ENCODE data around the gene INPP4A. TPM values are rescaled to one million over a fixed set of nuclear protein-coding genes. Genes with fewer than 3 reads are reported as not detected.

Gene INPP4A
- total RNA-seq, 4 donors from 2014 or later, result 13.6 to 25.2 (median 17.2) TPM

GRCh38 chr2:98487806-98488189 lies 43.1 kb downstream of the INPP4A start:
- Histone ChIP-seq H3K27me3 (no peaks in the 10 kb centered on the region), H3K4me1 (peaks cover 23% of the 10 kb centered on the region), H3K9me3 (no peaks in the 10 kb centered on the region), H3K4me3 (no peak overlapping the region), H3K27ac (no peak overlapping the region), H3K36me3 (no peaks in the 10 kb centered on the region)
- no peak for TF ChIP-seq EP300 (IDR thresholded peaks at IDR 0.05)
- no peak for TF ChIP-seq CTCF (IDR thresholded peaks at IDR 0.05)
- TF ChIP-seq POLR2A (IDR thresholded peaks at IDR 0.05), result no peak
- no peak for TF ChIP-seq POLR2AphosphoS5 (IDR thresholded peaks at IDR 0.05)
- peak in 1 of 2 donors; percentile 47 for DNase-seq (ENCODE audit: low spot score in 2 of 2)
- WGBS, result 71% methylated on average over 3 of the region's 3 CpGs

GRCh38 chr2:98488252-98488651 lies 43.6 kb downstream of the INPP4A start:
- no peaks in the 10 kb centered on the region for H3K9me3 ChIP-seq
- 94% methylated on average over 4 of the region's 4 CpGs for WGBS
- H3K27ac ChIP-seq, result no peak overlapping the region
- DNase-seq (ENCODE audit: low spot score in 2 of 2), result no peak
- no peaks in the 10 kb centered on the region for H3K36me3 ChIP-seq
- no peak overlapping the region for H3K4me3 ChIP-seq
- peaks cover 23% of the 10 kb centered on the region for H3K4me1 ChIP-seq
- H3K27me3 ChIP-seq, result no peaks in the 10 kb centered on the region
- TF ChIP-seq CTCF (IDR thresholded peaks at IDR 0.05), result no peak
- TF ChIP-seq POLR2A (IDR thresholded peaks at IDR 0.05), result no peak
- TF ChIP-seq EP300 (IDR thresholded peaks at IDR 0.05), result no peak
- TF ChIP-seq POLR2AphosphoS5 (IDR thresholded peaks at IDR 0.05), result no peak

GRCh38 chr2:98489486-98489885 lies 44.8 kb downstream of the INPP4A start:
- Histone ChIP-seq H3K27ac (no peak overlapping the region), H3K36me3 (no peaks in the 10 kb centered on the region), H3K9me3 (no peaks in the 10 kb centered on the region)

GRCh38 chr2:98489971-98490962 lies 45.6 kb downstream of the INPP4A start:
- H3K4me1 ChIP-seq, result peaks cover 19% of the 10 kb centered on the region

More at GRCh38 chr2:98489486-98489885, 44.8 kb downstream of the INPP4A start:
- Histone ChIP-seq H3K27me3 (no peaks in the 10 kb centered on the region), H3K4me1 (peaks cover 23% of the 10 kb centered on the region), H3K4me3 (no peak overlapping the region)
- no peak for DNase-seq (ENCODE audit: low spot score in 2 of 2)
- 96% methylated on average over 3 of the region's 3 CpGs for WGBS
- TF ChIP-seq POLR2A (IDR thresholded peaks at IDR 0.05) (no peak), EP300 (IDR thresholded peaks at IDR 0.05) (no peak), CTCF (IDR thresholded peaks at IDR 0.05) (no peak), POLR2AphosphoS5 (IDR thresholded peaks at IDR 0.05) (no peak)

More at GRCh38 chr2:98489971-98490962, 45.6 kb downstream of the INPP4A start:
- Histone ChIP-seq H3K36me3 (no peaks in the 10 kb centered on the region), H3K27me3 (no peaks in the 10 kb centered on the region), H3K9me3 (no peaks in the 10 kb centered on the region), H3K4me3 (no peak overlapping the region), H3K27ac (peak overlapping the region; percentile 68)
- TF ChIP-seq POLR2AphosphoS5 (IDR thresholded peaks at IDR 0.05), result no peak
- no peak for TF ChIP-seq POLR2A (IDR thresholded peaks at IDR 0.05)
- TF ChIP-seq EP300 (IDR thresholded peaks at IDR 0.05), result no peak
- TF ChIP-seq CTCF (IDR thresholded peaks at IDR 0.05), result no peak
- DNase-seq (ENCODE audit: low spot score in 2 of 2), result peak in 1 of 2 donors; percentile 46
- WGBS, result 86% methylated on average over 14 of the region's 14 CpGs
